PC-3 (cell line): ENCODE results near the gene NLGN2. TPM values are rescaled to one million over a fixed set of nuclear protein-coding genes. Genes with fewer than 3 reads are reported as not detected.

Source experiments
- ATAC-seq: fragments of 200-7000 bp; cut with Tn5 transposase; 2 replicates; pipeline ENCODE4 v1.9.1; 2020; ENCODE audit warnings: mild to moderate bottlenecking, moderate library complexity
- BruUV-seq: library from RNA; stranded (reverse); fragments of 400-500 nt; replicated peaks from 2 replicates; lab custom pipeline; 2021; lab: Mats Ljungman, UMichigan
- CTCF ChIA-PET: fragments of 300-600 bp; sonication (Branson Sonifier 250); formaldehyde crosslinking; loops from one replicate; lab custom pipeline; 2022; ENCODE audit warnings: antibody characterized with exemption; lab: Charles Lee
- POLR2A ChIA-PET: fragments of 300-600 bp; sonication (Branson Sonifier 250); formaldehyde crosslinking; loops from one replicate; lab custom pipeline; 2022; ENCODE audit warnings: antibody characterized with exemption; ENCODE audit not compliant: unreplicated experiment; lab: Charles Lee
- DNase-seq: peaks from one replicate; pipeline ENCODE4 v3.0.0-alpha.2; 2015
- H2AFZ ChIP-seq: fragments of 300-600 bp; sonication (generic); 2 replicates; pipeline ENCODE4 v1.6.0; 2016; ENCODE audit warnings: antibody characterized with exemption, low read length
- H3F3A ChIP-seq: fragments of 300-600 bp; sonication (generic); one replicate; pipeline ENCODE4 v1.6.0; 2017; ENCODE audit warnings: antibody characterized with exemption, low read length, control low read depth, mild to moderate bottlenecking; ENCODE audit not compliant: unreplicated experiment
- H3K27ac ChIP-seq: fragments of 300-600 bp; sonication (generic); 2 replicates; pipeline ENCODE4 v1.5.1; 2016; ENCODE audit warnings: mild to moderate bottlenecking, low read length
- H3K27me3 ChIP-seq: fragments of 300-600 bp; sonication (generic); 2 replicates; pipeline ENCODE4 v1.6.1; 2016; ENCODE audit warnings: low read length, mixed read lengths
- H3K36me3 ChIP-seq: fragments of 300-600 bp; sonication (generic); 2 replicates; pipeline ENCODE4 v1.6.1; 2016; ENCODE audit warnings: low read depth, mixed run types, low read length, mixed read lengths
- H3K4me1 ChIP-seq: fragments of 300-600 bp; sonication (generic); 2 replicates; pipeline ENCODE4 v1.5.1; 2016; ENCODE audit warnings: low read length; ENCODE audit not compliant: insufficient read depth
- H3K4me2 ChIP-seq: fragments of 300-600 bp; sonication (generic); 2 replicates; pipeline ENCODE4 v1.6.0; 2016; ENCODE audit warnings: low read length
- H3K4me3 ChIP-seq: fragments of 300-600 bp; sonication (generic); 2 replicates; pipeline ENCODE4 v1.5.1; 2016; ENCODE audit warnings: mild to moderate bottlenecking, low read length, mixed read lengths
- H3K79me2 ChIP-seq: fragments of 300-600 bp; sonication (generic); 2 replicates; pipeline ENCODE4 v1.6.1; 2017; ENCODE audit warnings: low read length, mixed read lengths
- H3K9ac ChIP-seq: fragments of 300-600 bp; sonication (generic); 2 replicates; pipeline ENCODE4 v1.6.0; 2016; ENCODE audit warnings: mild to moderate bottlenecking, low read length
- H3K9me2 ChIP-seq: fragments of 300-600 bp; sonication (generic); replicated peaks from 2 replicates; pipeline ENCODE4 v1.6.1; 2016; ENCODE audit warnings: mixed run types, low read length, mixed read lengths
- H3K9me3 ChIP-seq: fragments of 300-600 bp; sonication (generic); 2 replicates; pipeline ENCODE4 v1.6.1; 2016; ENCODE audit warnings: low read length, mixed read lengths
- H4K20me1 ChIP-seq: fragments of 300-600 bp; sonication (generic); 2 replicates; pipeline ENCODE4 v1.6.1; 2016; ENCODE audit warnings: low read length, mixed read lengths
- CTCF ChIP-seq: fragments of 300-600 bp; sonication (generic); conservative IDR thresholded peaks from 2 replicates; pipeline ENCODE4 v1.5.1; 2017; ENCODE audit warnings: antibody characterized with exemption, low read depth, mild to moderate bottlenecking, low read length
- EZH2 ChIP-seq: fragments of 300-600 bp; sonication (generic); IDR thresholded peaks from one replicate; pipeline ENCODE4 v1.6.1; 2017; ENCODE audit warnings: antibody characterized with exemption, mild to moderate bottlenecking, low read length; ENCODE audit not compliant: unreplicated experiment
- EZH2phosphoT487 ChIP-seq: fragments of 300-600 bp; sonication (generic); IDR thresholded peaks from 2 replicates; pipeline ENCODE4 v1.6.1; 2018; ENCODE audit warnings: mild to moderate bottlenecking, antibody characterized with exemption, low read length, borderline replicate concordance
- intact Hi-C: fragments of 100-400 bp; cut with micrococcal nuclease; formaldehyde crosslinking; loops from 2 replicates; pipeline ENCODE4 v1.9.0; 2023
- total RNA-seq: library from RNA; depleted of rRNA; stranded (reverse); fragments of >200 nt; gene quantifications from 2 replicates; pipeline ENCODE4 v1.2.3, GENCODE V29; 2014

The NLGN2 gene
- total RNA-seq, 1 experiment from 2014 or later = 7.4 TPM

GRCh38 chr17:7440834-7441195, 33.2 kb downstream of the NLGN2 start:
- H2AFZ ChIP-seq = peak overlapping the region; percentile 81; the same call in 1 of the 2 replicates

GRCh38 chr17:7441266-7441665, 33.6 kb downstream of the NLGN2 start:
- CTCF ChIA-PET = no interaction called here
- H3F3A ChIP-seq = no peaks in the 10 kb centered on the region
- no peaks in the 10 kb centered on the region for H3K36me3 ChIP-seq
- H3K79me2 ChIP-seq = 0 out of 2 replicates have a peak, but pooled peaks cover 5% of the 10 kb centered on the region
- H3K9ac ChIP-seq = no peak overlapping the region
- no peak overlapping the region for H3K27ac ChIP-seq
- H4K20me1 ChIP-seq = no peaks in the 10 kb centered on the region
- peaks cover 3% of the 10 kb centered on the region; the same call in 1 of the 2 replicates for H3K4me1 ChIP-seq
- DNase-seq (no peak), ATAC-seq (no peak)
- no TSS peak for BruUV-seq
- no peak overlapping the region for H2AFZ ChIP-seq
- TF ChIP-seq CTCF (no peak), EZH2phosphoT487 (no peak), EZH2 (no peak)
- POLR2A ChIA-PET = interaction anchor here (0.7 kb wide), 1 partner anchor 248 kb away, joined by 5 read pairs; no protein-coding TSS in a partner anchor
- no peaks in the 10 kb centered on the region for H3K9me3 ChIP-seq
- no peak overlapping the region for H3K4me3 ChIP-seq
- no peaks in the 10 kb centered on the region for H3K9me2 ChIP-seq
- intact Hi-C loops = no loop called here
- peak overlapping the region; percentile 98; the same call in 1 of the 2 replicates for H3K4me2 ChIP-seq
- H3K27me3 ChIP-seq = no peaks in the 10 kb centered on the region

More at GRCh38 chr17:7440834-7441195, 33.2 kb downstream of the NLGN2 start:
- ChIA-PET CTCF (no interaction called here), POLR2A (interaction anchor here (0.7 kb wide), 1 partner anchor 247 kb away, joined by 5 read pairs; no protein-coding TSS in a partner anchor)
- Histone ChIP-seq H3K4me2 (peak overlapping the region; percentile 98), H4K20me1 (no peaks in the 10 kb centered on the region), H3K9me2 (no peaks in the 10 kb centered on the region), H3K4me3 (peak overlapping the region; percentile 74), H3K36me3 (no peaks in the 10 kb centered on the region), H3K4me1 (peaks cover 4% of the 10 kb centered on the region; the same call in 1 of the 2 replicates), H3K27ac (no peak overlapping the region), H3K27me3 (no peaks in the 10 kb centered on the region), H3K9ac (no peak overlapping the region), H3K9me3 (no peaks in the 10 kb centered on the region), H3F3A (no peaks in the 10 kb centered on the region), H3K79me2 (0 out of 2 replicates have a peak, but pooled peaks cover 5% of the 10 kb centered on the region)
- DNase-seq (peak; percentile 36), ATAC-seq (peak; percentile 30)
- intact Hi-C loops = no loop called here
- TF ChIP-seq EZH2phosphoT487 (no peak), CTCF (no peak), EZH2 (no peak)
- no TSS peak for BruUV-seq

GRCh38 chr17:7442142-7442541, 34.5 kb downstream of the NLGN2 start:
- no peaks in the 10 kb centered on the region for H3K9me3 ChIP-seq
- no peaks in the 10 kb centered on the region for H3K36me3 ChIP-seq
- CTCF ChIA-PET = no interaction called here
- ATAC-seq = no peak
- POLR2A ChIA-PET = no interaction called here
- no TSS peak for BruUV-seq
- no peaks in the 10 kb centered on the region; the same call in 1 of the 2 replicates for H3K4me1 ChIP-seq
- intact Hi-C loops = no loop called here
- no peaks in the 10 kb centered on the region for H3K79me2 ChIP-seq
- H3K27me3 ChIP-seq = no peaks in the 10 kb centered on the region
- H3K4me2 ChIP-seq = no peak overlapping the region
- no peak overlapping the region for H3K27ac ChIP-seq
- no peaks in the 10 kb centered on the region for H4K20me1 ChIP-seq
- TF ChIP-seq EZH2 (no peak), EZH2phosphoT487 (no peak), CTCF (no peak)
- no peaks in the 10 kb centered on the region for H3F3A ChIP-seq
- DNase-seq = no peak
- no peak overlapping the region for H3K9ac ChIP-seq
- no peak overlapping the region for H2AFZ ChIP-seq
- H3K4me3 ChIP-seq = no peak overlapping the region
- no peaks in the 10 kb centered on the region for H3K9me2 ChIP-seq
